AG04450 (cell line): ENCODE results near the gene TSKS. TPM values are rescaled to one million over a fixed set of nuclear protein-coding genes. Genes with fewer than 3 reads are reported as not detected.

Experiments
- CTCF ChIA-PET: fragments of 300-600, 350-600 bp; formaldehyde crosslinking; extraction: SDS; loops from one replicate; lab custom pipeline; 2022; ENCODE audit warnings: antibody characterized with exemption, inconsistent platforms; lab: Charles Lee
- POLR2A ChIA-PET: fragments of 350-600 bp; formaldehyde crosslinking; extraction: SDS; loops from one replicate; lab custom pipeline; 2021; ENCODE audit warnings: antibody characterized with exemption, inconsistent platforms; lab: Yijun Ruan, JAX
- DNase-seq: peaks from one replicate; pipeline ENCODE4 v3.0.0-alpha.2; 2011; ENCODE audit warnings: low read depth, low spot score
- H3K27ac ChIP-seq: one replicate; pipeline ENCODE4 v1.5.1; 2012; ENCODE audit warnings: low read depth, low read length, control low read depth
- H3K27me3 ChIP-seq: one replicate; pipeline ENCODE4 v1.6.0; 2012; ENCODE audit warnings: low read length; ENCODE audit not compliant: control insufficient read depth, insufficient read depth
- H3K4me3 ChIP-seq: 2 replicates; pipeline ENCODE4 v1.5.1; 2011; ENCODE audit warnings: mild to moderate bottlenecking, low read depth, low read length, control low read depth
- H3K9me3 ChIP-seq: 2 replicates; pipeline ENCODE4 v1.5.1; 2012; ENCODE audit warnings: low read length; ENCODE audit not compliant: control insufficient read depth, insufficient read depth
- polyA plus RNA-seq: library from polyadenylated mRNA; depleted of rRNA; stranded (reverse); fragments of >200 nt; gene quantifications from 2 replicates; pipeline ENCODE4 v1.2.3, GENCODE V29; 2011; rRNA removed
- small RNA-seq: library from RNA; depleted of rRNA; stranded (forward); fragments of <200 nt; gene quantifications from one replicate; pipeline ENCODE3, GENCODE V24; 2012; ENCODE audit warnings: low read depth; ENCODE audit not compliant: insufficient read length
- TF ChIP-seq, protein P1 (sequence below): IDR thresholded peaks from 2 replicates; pipeline ENCODE4 v1.5.1; 2011; ENCODE audit warnings: low read depth, low read length, control low read depth, inconsistent platforms

TSKS gene
- polyA plus RNA-seq, 1 experiment: not detected

DNA sequence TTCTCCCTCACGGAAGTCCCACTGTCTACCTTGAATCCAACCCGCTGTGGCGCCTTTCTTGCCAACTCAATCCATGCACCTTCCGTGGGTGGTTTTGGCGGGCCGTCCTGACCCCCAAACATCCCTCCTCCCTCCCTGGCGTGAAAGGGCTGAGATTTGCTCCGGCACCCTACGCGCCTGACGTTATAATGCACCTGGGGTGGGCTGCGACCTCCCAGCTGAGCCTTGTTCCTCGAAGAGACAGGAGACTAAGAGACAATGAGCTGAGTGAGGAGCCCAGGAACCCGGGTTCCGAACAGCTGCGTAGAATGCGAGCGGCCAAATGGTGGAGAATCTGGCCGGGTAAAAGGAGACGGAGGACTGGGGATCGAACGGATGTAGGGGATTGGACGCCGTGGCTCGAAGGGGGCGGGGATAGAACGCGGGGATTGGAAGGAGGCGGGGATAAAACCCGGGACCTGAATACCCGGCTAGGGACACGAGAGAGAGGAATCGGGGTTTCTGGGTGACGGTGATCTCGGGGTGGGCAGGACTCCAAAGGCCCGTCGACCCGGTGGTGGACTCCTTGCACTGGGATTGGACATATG is 72.4 kb downstream of the TSKS start, which contains the start of gene CPT1C:
TSS of gene CPT1C (plus strand) at position 461 of the 587 bp plus-strand sequence. CDS start 1,137 bp downstream, outside the sequence.
- no peaks in the 10 kb centered on the region; the same call in 1 of the 2 replicates for H3K9me3 ChIP-seq
- H3K27ac ChIP-seq: peak within 1 kb of the TSS; percentile 70
- no peaks in the 10 kb centered on the region for H3K27me3 ChIP-seq
- CTCF ChIA-PET: interaction anchor here (1.2 to 3.0 kb wide), 2 partner anchors 10 to 13 kb away, joined by 4 to 14 read pairs; no protein-coding TSS in a partner anchor
- TF ChIP-seq, protein P1, sequence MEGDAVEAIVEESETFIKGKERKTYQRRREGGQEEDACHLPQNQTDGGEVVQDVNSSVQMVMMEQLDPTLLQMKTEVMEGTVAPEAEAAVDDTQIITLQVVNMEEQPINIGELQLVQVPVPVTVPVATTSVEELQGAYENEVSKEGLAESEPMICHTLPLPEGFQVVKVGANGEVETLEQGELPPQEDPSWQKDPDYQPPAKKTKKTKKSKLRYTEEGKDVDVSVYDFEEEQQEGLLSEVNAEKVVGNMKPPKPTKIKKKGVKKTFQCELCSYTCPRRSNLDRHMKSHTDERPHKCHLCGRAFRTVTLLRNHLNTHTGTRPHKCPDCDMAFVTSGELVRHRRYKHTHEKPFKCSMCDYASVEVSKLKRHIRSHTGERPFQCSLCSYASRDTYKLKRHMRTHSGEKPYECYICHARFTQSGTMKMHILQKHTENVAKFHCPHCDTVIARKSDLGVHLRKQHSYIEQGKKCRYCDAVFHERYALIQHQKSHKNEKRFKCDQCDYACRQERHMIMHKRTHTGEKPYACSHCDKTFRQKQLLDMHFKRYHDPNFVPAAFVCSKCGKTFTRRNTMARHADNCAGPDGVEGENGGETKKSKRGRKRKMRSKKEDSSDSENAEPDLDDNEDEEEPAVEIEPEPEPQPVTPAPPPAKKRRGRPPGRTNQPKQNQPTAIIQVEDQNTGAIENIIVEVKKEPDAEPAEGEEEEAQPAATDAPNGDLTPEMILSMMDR: no peak
- peak; percentile 61 for DNase-seq
- peak within 1 kb of the TSS; percentile 73 for H3K4me3 ChIP-seq
- POLR2A ChIA-PET: interaction anchor here (0.8 to 3.3 kb wide), 3 partner anchors 14 to 118 kb away, joined by 4 to 9 read pairs (median 6); partner anchors contain the start of gene PRMT1

DNA sequence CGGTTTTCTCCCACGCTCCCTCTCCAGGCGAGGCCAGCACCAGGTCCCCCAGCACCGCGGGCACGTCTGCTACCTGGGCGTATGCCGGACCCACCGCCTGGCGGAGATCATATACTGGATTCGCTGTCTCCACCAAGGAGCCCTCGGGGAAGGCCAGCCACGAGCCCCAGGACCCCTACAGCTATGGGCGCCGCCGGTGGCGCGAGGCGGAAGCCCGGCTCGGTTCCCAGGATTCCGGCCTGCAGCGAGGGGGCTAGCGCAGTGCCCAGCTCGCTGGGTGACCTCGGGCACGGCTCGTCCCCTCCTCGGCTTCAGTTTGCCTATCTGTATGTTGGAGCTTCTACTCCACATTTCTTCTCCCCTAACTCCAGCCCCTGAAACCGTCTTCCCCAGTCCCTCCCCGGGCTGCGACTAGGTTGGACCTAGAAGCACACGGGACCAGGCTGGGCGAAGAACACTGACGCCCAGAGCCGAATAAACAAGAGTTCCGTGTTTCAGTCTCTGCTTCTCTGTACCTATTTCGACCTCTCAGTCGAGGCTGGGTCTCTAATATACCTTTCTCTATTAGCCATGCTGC is 72.9 kb downstream of the TSKS start:
- no peaks in the 10 kb centered on the region for H3K27me3 ChIP-seq
- CTCF ChIA-PET: interaction anchor here (1.2 to 3.0 kb wide), 2 partner anchors 9 to 12 kb away, joined by 4 to 14 read pairs; no protein-coding TSS in a partner anchor
- H3K4me3 ChIP-seq: peak overlapping the region; percentile 73
- no peak for DNase-seq
- H3K27ac ChIP-seq: peak overlapping the region; percentile 70
- no peaks in the 10 kb centered on the region; the same call in 1 of the 2 replicates for H3K9me3 ChIP-seq
- POLR2A ChIA-PET: interaction anchor here (0.9 to 3.3 kb wide), 2 partner anchors 14 to 112 kb away, joined by 6 to 9 read pairs; partner anchors contain the start of gene PRMT1
- TF ChIP-seq, protein P1: no peak

Small RNAs within 50 kb of the gene (small RNA-seq; reads per million reads assigned to genes)
- gene MIR6799: 2.2 reads per million
- gene RNU6-841P: not detected

Other genes with a start within 250 kb of the TSKS start
- gene RCN3, start 235.3 kb downstream of the TSKS start, polyA plus RNA-seq: 14.7 and 29.4 TPM in 2 replicates
- gene NOSIP, start 182.8 kb downstream of the TSKS start, polyA plus RNA-seq: 43.9 and 77.5 TPM in 2 replicates
- gene PRRG2, start 182.0 kb downstream of the TSKS start, polyA plus RNA-seq: 0.31 and 0.35 TPM in 2 replicates
- gene PRR12, start 172.1 kb downstream of the TSKS start, polyA plus RNA-seq: 0.36 and 0.66 TPM in 2 replicates
- 64.2 and 93.3 TPM in 2 replicates for gene RRAS, start 123.2 kb downstream of the TSKS start, polyA plus RNA-seq
- 2.5 and 3.5 TPM in 2 replicates for gene SCAF1, start 121.1 kb downstream of the TSKS start, polyA plus RNA-seq
- 33.5 and 54.9 TPM in 2 replicates for gene IRF3, start 97.4 kb downstream of the TSKS start, polyA plus RNA-seq
- 8.8 and 10.9 TPM in 2 replicates for gene BCL2L12, start 97.4 kb downstream of the TSKS start, polyA plus RNA-seq
- 287 and 305 TPM in 2 replicates for gene PRMT1, start 86.0 kb downstream of the TSKS start, polyA plus RNA-seq
- gene ADM5, start 73.7 kb downstream of the TSKS start, polyA plus RNA-seq: 0.19 and 0.33 TPM in 2 replicates
- 20.3 and 24.2 TPM in 2 replicates for gene CPT1C, start 72.2 kb downstream of the TSKS start, polyA plus RNA-seq
- gene AP2A1, start 3.7 kb upstream of the TSKS start, polyA plus RNA-seq: 59.1 and 82.2 TPM in 2 replicates
- gene FUZ, start 50.0 kb upstream of the TSKS start, polyA plus RNA-seq: 6.9 and 9.0 TPM in 2 replicates
- 12.6 and 20.3 TPM in 2 replicates for gene MED25, start 55.0 kb upstream of the TSKS start, polyA plus RNA-seq
- 37.6 and 58.5 TPM in 2 replicates for gene PTOV1, start 87.9 kb upstream of the TSKS start, polyA plus RNA-seq
- 13.0 and 13.1 TPM in 2 replicates for gene PNKP, start 104.3 kb upstream of the TSKS start, polyA plus RNA-seq
- gene AKT1S1, start 114.0 kb upstream of the TSKS start, polyA plus RNA-seq: 27.5 and 33.1 TPM in 2 replicates
- gene TBC1D17, start 114.4 kb upstream of the TSKS start, polyA plus RNA-seq: 15.6 and 23.0 TPM in 2 replicates
- 0.30 and 0.92 TPM in 2 replicates for gene IL4I1, start 133.6 kb upstream of the TSKS start, polyA plus RNA-seq
- 6.3 and 6.8 TPM in 2 replicates for gene ATF5, start 165.9 kb upstream of the TSKS start, polyA plus RNA-seq
- gene NUP62, start 166.2 kb upstream of the TSKS start, polyA plus RNA-seq: 12.4 and 16.9 TPM in 2 replicates
- not detected in 2 replicates for gene SIGLEC11, start 197.9 kb upstream of the TSKS start, polyA plus RNA-seq